CD4-positive, alpha-beta T cell treated with Interleukin-17A for 4 hours (primary cell): ENCODE data around the gene DOLK.
"Not testable (repeated sequence)": the region's sequence is repeated elsewhere in the genome, so short reads cannot be mapped to it uniquely, and the experiment has no call there.

ENCODE experiments used
- DNase-seq: peaks from one replicate; pipeline ENCODE4 v3.0.0-alpha.2; 2020; ENCODE audit warnings: mixed read lengths

DOLK gene

GRCh38 chr9:128947527-128948301, at the start of gene DOLK, which contains the start of gene NUP188:
Gene DOLK (minus strand): TSS chr9:128947603. CDS start chr9:128947303, 300 bp downstream.
Gene NUP188 (plus strand): TSS chr9:128947699. CDS start chr9:128947720, 21 bp downstream.
- peak; percentile 99 for DNase-seq

- DNase-seq: no peak
These were observed 48.4 kb upstream of the DOLK start for GRCh38 chr9:128995791-128996190.

- DNase-seq: no peak
These were observed 45.6 kb upstream of the DOLK start for GRCh38 chr9:128992995-128993394.

- DNase-seq: no peak
These were observed 40.4 kb upstream of the DOLK start for GRCh38 chr9:128987805-128988204.

GRCh38 chr9:128986671-128987070, 39.3 kb upstream of the DOLK start:
- DNase-seq: no peak

DNA sequence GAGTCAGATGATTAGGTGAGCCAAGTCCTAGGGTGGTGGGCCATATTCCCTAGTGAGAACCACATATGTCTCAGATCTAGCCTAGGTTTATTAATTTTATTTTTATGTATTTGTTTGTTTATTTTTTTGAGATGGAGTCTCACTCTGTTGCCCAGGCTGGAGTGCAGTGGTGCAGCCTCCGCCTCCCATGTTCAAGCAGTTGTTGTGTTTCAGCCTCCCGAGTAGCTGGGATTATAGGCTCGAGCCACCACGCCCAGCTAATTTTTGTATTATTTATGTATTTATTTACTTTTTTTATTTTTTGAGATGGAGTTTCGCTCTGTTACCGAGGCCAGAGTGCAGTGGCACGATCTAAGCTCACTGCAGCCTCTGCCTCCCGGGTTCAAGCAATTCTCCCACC, 36.1 kb upstream of the DOLK start:
- no peak for DNase-seq

DNA sequence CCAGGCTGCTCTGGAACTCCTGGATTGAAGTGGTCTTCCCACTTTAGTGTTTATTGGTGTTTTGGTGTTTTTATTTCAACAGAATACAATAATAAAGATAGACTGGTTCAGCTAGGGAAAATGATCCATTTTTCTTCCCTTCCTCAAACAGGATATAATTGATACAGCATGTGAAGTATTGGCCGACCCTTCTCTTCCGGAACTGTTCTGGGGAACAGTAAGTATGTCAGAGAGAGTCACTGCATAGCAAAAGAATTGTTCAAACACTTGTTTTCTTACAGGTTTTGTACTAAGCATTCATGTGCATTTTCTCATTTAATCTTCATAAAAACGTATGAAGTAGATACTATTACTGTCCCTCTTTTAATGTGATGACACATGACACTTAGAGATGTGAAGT, 31.7 kb upstream of the DOLK start:
- no peak for DNase-seq

DNA sequence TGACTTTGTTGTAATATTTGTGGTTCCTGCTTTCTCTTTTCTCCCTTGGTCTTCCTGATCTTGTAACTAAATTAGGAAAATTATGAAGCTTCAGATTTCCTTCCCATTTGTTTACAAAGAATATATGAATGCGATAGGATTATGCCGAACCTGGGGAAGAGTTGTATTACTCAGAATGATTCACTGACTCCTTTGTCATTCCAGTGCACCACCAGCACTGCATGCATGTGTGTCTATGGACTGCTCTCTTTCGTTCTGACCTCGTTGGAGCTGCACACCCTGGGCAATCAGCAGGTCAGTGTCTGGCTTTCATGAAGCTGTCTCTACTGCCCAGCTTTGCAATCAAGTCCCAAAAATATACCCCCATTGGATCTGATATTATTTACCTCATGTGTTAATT, 25.6 kb upstream of the DOLK start:
- no peak for DNase-seq

DNA sequence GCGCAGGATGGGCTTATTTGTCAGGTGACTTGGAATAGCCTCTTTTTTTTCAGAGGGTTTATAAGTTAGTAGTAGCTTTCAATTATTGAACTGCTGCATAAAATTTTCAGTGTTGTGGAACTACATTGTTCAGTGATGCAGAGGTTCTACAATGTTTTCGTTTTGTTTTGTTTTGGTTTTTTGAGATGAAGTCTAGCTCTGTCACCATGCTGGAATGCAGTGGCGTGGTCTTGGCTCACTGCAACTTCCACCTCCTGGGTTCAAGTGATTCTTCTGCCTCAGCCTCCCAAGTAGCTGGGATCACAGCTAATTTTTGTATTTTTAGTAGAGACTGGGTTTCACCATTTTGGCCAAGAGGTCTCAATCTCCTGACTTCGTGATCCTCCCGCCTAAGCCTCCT, 22.1 kb upstream of the DOLK start:
- DNase-seq: no peak

DNA sequence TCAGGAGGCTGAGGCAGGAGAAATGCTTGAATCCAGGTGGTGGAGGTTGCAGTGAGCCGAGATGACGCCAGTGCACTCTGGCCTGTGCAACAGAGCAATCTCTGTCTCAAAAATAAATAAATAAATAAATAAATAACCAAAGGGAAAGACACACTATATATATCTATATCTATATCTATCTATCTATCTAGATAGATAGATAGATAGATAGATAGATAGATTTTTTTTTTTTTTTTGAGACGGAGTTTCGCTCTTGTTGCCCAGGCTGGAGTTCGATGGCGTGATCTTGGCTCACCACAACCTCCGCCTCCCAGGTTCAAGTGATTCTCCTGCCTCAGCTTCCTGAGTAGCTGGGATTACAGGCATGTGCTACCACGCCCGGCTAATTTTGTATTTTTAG, 14.0 kb upstream of the DOLK start:
- DNase-seq: not testable (repeated sequence)

DNA sequence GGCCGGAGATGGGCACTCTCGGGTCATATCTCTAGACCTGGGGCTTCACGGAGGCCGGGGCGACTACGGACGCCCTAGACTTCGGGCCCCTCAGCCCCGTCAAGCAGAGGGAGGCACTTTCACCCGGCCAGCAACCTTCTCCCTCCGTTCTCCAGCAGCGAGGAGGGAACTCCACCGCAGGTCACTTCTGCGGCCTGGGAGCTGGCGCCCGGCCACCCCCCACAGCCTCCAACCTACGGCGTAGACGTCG, 201 bp downstream of the DOLK start:
- no peak for DNase-seq

DNA sequence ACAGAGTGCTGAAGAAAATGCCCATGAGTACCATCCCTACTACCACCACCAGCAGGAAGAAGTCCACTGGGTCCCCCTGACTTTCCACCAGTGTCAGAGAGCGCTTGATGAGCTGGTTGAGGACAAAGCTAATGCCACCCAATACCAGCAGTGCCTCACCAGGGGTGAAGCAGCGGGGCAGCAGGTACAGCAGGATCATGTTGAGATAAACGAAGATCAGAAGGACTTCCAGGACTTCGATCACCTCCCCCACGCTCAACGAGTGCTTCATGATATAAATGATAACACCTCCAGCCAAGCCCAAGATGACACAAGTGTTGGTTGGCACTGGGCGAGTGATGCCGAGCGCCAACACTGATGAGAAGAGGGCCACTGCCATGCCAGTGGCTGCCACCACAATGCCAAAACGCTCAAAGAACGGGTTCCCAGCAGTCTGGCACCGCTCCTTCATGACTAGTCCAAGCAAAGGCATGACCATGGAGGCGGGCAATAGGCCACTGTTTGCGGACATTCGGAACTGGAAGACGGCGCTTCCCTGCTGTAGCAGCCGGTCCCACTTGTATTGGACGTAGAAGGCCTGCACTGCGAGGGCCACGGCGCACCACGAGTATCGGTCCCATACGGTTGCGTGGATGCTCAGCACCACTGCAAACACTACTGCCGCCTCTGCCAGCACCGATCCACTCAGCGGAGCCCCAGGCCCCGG, 679 bp downstream of the DOLK start:
- DNase-seq: peak; percentile 43

DNA sequence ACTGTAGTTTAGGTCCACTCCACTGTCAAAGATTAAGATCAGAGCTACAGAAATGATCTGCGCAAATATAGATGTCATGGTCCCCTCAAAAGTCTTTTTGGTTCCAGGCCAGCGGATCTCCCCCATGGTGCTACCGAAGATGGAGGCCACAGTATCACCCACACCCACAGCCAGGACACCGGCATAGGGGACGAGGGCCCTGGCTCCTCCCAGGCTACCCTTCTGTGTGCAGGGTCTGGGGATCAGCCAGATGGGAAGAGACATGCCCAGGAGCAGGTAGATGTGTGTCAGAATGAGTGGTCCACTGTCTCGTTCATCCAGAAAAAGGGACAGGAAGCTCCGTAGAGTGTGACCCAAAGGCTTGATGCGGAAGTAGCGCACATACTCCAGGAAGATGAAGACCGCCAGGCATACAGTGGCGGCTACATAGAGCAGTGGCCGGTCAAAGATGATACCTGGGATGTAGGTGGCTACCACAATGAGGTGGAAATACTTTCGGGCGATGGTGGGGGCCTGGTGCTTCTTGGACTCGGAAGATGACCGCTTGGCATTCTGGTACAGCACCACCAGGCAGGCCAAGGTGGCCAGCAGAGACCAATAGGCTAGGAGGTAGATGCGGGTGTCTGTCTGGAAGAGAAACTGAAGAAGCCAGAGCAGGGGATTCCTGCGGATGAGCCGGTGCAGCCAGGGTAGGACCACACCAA, 1.5 kb downstream of the DOLK start:
- DNase-seq: no peak

- not testable (repeated sequence) for DNase-seq
These were observed 2.4 kb downstream of the DOLK start for GRCh38 chr9:128944966-128945365.

DNA sequence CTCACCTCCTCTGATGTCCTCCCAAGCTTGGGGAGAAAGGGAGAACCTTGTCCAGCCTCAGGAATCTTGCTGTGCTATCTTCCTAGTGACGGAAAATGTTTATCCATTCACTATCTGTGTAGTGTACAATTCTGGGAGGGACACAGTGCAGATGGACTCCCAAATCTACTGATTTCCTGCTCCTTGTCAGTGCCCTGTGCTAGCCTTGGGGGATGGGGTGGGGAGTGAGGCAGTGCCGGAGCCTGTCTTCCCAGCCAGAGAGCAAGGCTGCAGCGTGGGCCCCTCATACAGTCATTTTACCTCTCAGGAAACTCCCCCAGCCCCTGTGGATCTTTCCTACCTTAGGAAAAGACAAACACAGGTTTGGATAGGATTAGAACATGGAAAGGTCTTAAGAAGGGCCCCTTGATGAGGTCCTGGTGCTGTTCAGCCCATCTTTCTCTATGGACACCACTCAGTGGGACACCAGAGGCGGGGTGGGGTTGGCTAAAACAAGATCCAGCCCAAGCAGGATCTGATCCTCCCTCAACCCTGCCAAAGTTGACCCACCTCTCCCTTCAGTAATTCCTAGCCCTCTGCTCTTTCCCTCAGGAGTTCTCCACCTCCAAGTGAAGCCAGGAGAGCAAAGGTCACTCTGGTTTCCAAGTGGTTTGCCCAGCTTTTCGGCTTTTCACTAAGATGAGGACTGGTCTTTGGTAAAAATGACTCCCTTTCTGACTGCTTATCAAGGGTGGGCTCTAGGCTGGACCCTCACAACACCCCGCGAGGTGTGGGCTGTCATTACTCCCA, 3.4 kb downstream of the DOLK start:
- DNase-seq: no peak

DNA sequence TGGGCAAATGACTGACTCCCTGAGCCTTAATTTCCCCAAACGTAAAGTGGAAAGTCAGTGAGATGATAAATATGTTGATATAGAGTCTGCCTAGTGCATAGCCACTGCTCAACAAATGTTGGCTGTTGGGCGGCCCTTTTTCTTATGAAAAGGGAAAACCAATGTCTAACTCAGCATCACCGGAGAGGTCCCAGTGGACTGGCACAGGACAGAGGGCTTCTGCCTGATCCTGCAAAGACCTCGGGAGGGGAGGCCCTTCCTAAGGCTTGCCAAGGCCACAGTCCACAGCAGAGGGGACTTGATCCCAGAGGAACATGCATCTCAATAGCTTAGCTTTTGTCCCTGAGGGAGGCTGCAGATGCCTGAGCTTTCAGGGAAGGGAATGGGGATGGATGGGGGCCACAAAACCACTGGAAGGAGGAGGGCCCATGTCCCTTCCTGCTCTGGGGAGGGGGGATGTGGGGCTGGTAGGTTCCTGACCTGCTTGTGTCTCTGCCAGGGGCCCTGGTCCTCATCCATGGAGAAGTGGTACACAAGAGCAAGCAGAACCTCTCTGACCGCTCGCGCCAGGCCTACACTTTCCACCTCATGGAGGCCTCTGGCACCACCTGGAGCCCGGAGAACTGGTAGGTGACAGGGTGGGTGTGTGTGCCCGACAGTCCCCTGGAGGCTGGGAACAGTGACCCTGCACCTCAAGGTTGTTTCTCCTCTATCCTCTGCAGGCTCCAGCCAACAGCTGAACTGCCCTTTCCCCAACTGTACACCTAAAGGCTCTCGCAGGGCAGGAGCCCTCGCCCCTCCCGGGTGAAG, 6.3 kb downstream of the DOLK start:
- DNase-seq: no peak

DNA sequence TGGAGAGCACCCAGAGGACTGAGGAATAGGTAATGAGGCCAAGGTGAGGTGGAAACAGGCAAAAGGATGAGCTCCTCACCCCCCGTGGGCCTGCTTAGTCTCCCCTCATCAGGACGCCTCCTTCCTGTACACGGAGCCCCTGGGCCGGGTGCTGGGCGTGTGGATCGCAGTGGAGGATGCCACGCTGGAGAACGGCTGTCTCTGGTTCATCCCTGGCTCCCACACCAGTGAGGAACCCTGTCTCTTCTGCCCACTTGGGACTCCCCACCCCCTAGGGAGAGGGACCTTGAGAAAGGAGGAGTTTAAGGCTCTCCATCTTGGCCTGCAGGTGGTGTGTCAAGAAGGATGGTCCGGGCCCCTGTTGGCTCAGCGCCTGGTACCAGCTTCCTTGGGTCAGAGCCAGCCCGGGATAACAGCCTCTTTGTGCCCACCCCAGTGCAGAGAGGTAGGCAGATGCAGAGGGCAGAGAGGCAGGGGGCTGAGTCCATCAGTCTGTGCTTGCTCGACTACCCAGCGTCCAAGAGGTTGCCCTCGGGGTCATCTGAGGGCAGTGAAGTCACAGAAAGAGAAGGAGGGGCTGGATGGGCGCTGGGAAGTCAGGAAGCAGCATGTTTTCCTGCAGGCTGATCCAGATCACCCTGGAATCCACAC, 7.0 kb downstream of the DOLK start:
- no peak for DNase-seq

DNA sequence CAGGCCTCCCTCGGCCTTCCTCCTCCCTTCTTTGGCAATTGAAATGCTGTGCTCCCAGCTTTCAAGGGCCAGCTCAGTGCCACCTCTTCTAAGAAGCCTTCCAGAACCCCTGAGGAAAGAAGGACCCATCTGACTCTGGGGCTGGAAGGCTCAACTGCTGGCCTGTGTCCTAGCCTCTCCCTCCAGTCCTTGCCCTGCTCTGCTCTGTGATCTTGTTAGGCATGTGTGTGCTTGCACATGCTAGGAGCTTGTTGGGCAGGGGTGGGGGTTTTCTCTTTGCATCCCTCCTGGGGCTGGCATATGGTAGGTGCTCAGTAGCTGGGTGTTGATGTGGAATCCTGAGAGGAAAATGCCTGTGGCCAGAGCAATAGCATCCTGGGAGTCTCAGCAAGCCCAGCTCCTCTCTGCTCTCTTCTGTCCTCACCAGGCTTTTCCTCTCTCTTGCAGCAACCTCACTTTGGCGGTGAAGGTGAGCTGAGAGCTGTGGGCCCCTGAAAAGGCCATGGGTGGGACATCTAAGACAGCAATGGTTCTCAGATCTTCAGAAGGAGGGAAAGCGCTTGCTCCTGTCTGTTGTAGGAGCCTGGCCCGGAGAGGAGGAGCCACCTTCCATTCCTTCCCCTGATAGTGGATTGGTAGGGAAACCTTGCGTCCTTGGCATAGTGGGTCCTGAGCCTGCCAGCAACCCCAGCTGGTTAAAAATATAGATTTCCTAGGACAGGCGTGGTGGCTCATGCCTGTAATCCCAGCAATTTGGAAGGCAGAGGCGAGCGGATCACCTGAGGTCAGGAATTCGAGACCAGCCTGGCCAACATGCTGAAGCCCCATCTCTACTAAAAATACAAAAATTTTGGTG, 9.9 kb downstream of the DOLK start:
- no peak for DNase-seq

GRCh38 chr9:128936171-128936865, 11.1 kb downstream of the DOLK start:
- DNase-seq: no peak

- DNase-seq: no peak
These were observed 13.7 kb downstream of the DOLK start for GRCh38 chr9:128933731-128934130.
